Ascending aorta (tissue), 2 donors: ENCODE data around the gene HOXD3. TPM values are rescaled to one million over a fixed set of nuclear protein-coding genes. Genes with fewer than 3 reads are reported as not detected.

Experiments used
- DNase-seq, 2 donors: peaks; one replicate each; pipeline ENCODE4 v3.0.0-alpha.2; 2019; ENCODE audit warnings: low spot score in 2 of 2
- H3K27ac ChIP-seq, 2 donors: fragments of 200-600 bp; sonication (generic); one replicate each; pipeline ENCODE4 v1.5.1; 2016 to 2017; ENCODE audit warnings: mild to moderate bottlenecking in 1 of 2
- H3K27me3 ChIP-seq: fragments of 200-600 bp; sonication (generic); one replicate; pipeline ENCODE4 v1.5.1; 2017
- H3K36me3 ChIP-seq, 2 donors: fragments of 200-600 bp; sonication (generic); one replicate each; pipeline ENCODE4 v1.5.1; 2016
- H3K4me1 ChIP-seq, 2 donors: fragments of 200-600 bp; sonication (generic); one replicate each; pipeline ENCODE4 v1.5.1; 2016 to 2017; ENCODE audit warnings: mild to moderate bottlenecking in 1 of 2
- H3K4me3 ChIP-seq, 2 donors: fragments of 200-600 bp; sonication (generic); one replicate each; pipeline ENCODE4 v1.5.1; 2016 to 2017; ENCODE audit warnings: mild to moderate bottlenecking in 1 of 2
- H3K9me3 ChIP-seq, 2 donors: fragments of 200-600 bp; sonication (generic); one replicate each; pipeline ENCODE4 v1.5.1; 2016
- intact Hi-C: fragments of 100-400 bp; cut with DNase I; formaldehyde crosslinking; loops from one replicate; pipeline ENCODE4 v1.15.1; 2023
- total RNA-seq: library from RNA; depleted of rRNA; stranded (reverse); fragments of >200 nt; gene quantifications from one replicate; pipeline ENCODE4 v1.1.0, GENCODE V29; 2016
- TF ChIP-seq, protein P1 (sequence below), 3 experiments: fragments of 200-600 bp in 2 of 3; fragments of 450-650 bp in 1 of 3; sonication (generic) in 2 of 3; IDR thresholded peaks; one replicate each; pipeline ENCODE4 v1.5.1; 2016 to 2019; ENCODE audit warnings: antibody characterized with exemption in 3 of 3, mild to moderate bottlenecking in 1 of 3, moderate library complexity in 1 of 3

The HOXD3 gene
- total RNA-seq, 1 donor from 2014 or later, result 8.6 TPM

DNA sequence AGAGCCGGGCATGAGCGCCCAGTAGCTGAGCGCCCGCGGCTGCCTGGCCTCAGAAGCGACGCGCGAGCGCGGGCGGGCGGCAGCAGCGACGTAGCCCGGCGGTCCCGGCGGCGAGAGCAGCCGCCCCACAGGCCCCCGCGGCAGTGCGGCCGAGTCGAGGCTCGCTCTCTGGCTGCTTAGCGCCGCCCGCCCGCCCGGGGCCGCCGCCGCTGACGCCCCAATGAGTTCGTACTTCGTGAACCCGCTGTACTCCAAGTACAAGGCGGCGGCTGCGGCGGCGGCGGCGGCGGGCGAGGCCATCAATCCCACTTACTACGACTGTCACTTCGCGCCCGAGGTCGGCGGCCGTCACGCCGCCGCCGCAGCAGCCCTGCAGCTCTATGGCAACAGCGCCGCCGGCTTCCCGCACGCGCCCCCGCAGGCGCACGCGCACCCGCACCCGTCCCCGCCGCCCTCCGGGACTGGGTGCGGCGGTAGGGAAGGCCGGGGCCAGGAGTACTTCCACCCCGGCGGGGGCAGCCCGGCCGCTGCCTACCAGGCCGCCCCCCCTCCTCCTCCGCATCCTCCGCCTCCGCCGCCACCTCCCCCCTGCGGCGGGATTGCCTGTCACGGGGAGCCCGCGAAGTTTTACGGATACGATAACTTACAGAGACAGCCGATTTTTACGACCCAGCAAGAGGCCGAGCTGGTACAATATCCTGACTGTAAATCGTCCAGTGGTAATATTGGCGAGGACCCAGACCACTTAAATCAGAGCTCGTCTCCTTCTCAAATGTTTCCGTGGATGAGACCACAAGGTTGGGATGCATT lies 26.8 kb upstream of the HOXD3 start:
- Histone ChIP-seq H3K9me3 (no peaks in the 10 kb centered on the region), H3K4me3 (peak overlapping the region; percentile 61 to 88), H3K27me3 (no peaks in the 10 kb centered on the region), H3K4me1 (peaks cover 0 to 8% of the 10 kb centered on the region in 2 donors), H3K27ac (peak overlapping the region; percentile 89 to 96), H3K36me3 (no peaks in the 10 kb centered on the region)
- no peak for DNase-seq
- intact Hi-C loops, result no loop called here
- TF ChIP-seq, protein P1, sequence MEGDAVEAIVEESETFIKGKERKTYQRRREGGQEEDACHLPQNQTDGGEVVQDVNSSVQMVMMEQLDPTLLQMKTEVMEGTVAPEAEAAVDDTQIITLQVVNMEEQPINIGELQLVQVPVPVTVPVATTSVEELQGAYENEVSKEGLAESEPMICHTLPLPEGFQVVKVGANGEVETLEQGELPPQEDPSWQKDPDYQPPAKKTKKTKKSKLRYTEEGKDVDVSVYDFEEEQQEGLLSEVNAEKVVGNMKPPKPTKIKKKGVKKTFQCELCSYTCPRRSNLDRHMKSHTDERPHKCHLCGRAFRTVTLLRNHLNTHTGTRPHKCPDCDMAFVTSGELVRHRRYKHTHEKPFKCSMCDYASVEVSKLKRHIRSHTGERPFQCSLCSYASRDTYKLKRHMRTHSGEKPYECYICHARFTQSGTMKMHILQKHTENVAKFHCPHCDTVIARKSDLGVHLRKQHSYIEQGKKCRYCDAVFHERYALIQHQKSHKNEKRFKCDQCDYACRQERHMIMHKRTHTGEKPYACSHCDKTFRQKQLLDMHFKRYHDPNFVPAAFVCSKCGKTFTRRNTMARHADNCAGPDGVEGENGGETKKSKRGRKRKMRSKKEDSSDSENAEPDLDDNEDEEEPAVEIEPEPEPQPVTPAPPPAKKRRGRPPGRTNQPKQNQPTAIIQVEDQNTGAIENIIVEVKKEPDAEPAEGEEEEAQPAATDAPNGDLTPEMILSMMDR (IDR thresholded peaks at IDR 0.05), result no peak

DNA sequence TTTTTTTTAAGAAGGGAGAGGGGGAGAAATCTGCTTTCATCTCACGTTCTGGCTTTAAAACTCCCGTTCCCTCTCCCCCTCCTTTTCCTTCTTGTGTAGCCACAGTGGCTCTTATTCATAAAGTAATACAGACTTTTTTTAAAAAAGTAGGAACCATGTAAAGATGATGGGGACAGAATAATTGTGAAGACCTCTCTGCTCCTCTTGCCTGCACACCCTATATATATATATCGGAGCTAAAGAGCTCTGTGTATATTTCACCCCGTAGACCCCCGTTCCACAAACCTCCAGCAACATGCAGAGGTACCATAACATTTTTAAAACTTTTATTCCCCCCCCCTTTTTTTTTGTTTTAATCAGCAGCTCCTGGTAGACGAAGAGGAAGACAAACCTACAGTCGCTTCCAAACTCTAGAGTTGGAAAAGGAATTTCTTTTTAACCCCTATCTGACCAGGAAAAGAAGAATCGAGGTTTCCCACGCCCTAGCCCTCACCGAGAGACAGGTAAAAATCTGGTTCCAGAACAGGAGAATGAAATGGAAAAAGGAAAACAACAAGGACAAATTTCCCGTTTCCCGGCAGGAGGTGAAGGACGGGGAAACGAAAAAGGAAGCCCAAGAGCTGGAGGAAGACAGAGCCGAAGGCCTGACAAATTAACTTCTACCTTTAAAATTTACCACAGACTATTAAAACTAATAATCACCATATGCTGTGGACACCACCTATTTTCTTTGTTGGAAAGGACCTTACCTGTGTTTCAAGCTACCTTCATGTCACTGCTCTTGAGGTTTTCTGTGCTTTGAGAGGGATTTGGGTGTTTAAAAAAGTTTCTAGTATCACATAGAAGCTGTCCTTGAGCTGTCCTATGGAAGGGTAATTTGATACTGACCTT lies 25.9 kb upstream of the HOXD3 start:
- Histone ChIP-seq H3K27me3 (no peaks in the 10 kb centered on the region), H3K4me1 (peaks cover 0 to 12% of the 10 kb centered on the region in 2 donors)

DNA sequence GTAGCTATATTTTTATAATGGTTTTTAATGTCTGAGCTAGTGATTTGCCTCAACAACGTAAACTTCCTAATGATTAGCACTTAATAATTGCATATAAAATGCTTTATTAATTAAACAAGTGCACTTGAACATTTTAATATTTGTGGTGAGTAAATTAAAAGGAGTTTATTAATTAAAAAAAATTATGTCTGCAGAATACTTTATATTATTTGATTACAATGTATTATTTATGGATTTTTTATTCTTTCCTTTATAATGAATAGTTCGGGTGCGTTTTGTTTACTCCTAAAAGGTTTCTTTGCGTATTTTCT lies 25.3 kb upstream of the HOXD3 start:
- intact Hi-C loops, result no loop called here
- H3K36me3 ChIP-seq, result no peaks in the 10 kb centered on the region
- DNase-seq, result no peak
- no peaks in the 10 kb centered on the region for H3K9me3 ChIP-seq
- H3K4me3 ChIP-seq, result peak overlapping the region; percentile 22 to 26
- H3K4me1 ChIP-seq, result peaks cover 0 to 12% of the 10 kb centered on the region in 2 donors
- no peak overlapping the region for H3K27ac ChIP-seq
- no peaks in the 10 kb centered on the region for H3K27me3 ChIP-seq
- TF ChIP-seq, protein P1 (IDR thresholded peaks at IDR 0.05), result no peak

More for the DNA sequence above, 25.9 kb upstream of the HOXD3 start:
- TF ChIP-seq, protein P1 (IDR thresholded peaks at IDR 0.05), result no peak
- no peaks in the 10 kb centered on the region for H3K36me3 ChIP-seq
- intact Hi-C loops, result no loop called here
- DNase-seq, result no peak
- H3K9me3 ChIP-seq, result no peaks in the 10 kb centered on the region
- peak overlapping the region; percentile 89 to 96 for H3K27ac ChIP-seq
- peak overlapping the region; percentile 61 to 88 for H3K4me3 ChIP-seq

DNA sequence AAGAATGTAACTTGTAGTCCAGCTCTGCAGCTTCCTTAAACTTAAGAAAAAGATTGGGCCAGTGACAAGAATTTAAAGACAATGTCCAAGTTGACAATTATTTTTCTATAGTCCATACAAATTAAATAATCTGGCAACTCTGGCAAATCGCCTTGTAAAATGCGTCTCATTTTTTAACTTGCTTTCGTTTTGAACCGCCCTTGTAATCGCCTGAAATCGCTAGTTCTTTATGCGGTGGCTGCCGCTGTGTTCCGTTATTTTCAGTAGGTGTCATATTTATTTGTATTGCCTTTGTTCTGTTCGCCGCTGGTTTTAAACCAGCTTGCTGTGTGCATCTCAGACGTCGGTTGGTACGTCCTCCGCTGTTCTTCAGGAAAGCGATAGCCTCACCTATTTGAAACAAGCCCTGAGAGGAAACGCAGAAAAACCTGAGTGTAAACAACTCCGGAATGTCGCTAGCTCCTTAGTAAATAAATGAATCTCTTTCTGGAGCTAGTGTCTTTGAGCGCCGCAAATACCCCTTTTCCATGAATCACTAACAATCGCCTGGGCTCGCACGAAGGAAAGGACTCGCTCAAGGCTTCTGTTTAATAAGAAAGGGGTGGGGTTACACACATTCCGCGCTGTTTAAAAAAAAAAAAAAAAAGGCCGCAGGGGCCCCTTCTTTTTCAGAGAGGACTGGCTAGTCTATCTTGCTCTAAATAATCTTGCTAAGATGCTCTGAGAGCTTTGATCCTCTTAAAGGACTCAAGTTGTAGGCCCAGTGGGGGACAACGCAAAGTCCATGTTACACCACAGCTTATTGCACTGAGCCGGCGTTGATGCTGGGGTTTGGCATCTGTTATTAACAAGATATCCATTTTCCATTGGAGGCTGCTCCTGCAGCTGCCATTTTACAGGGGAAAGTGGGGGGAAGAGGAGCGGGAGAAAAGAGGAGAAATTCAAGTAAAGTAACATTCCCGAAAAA lies 24.6 kb upstream of the HOXD3 start:
- Histone ChIP-seq H3K27me3 (no peaks in the 10 kb centered on the region), H3K36me3 (no peaks in the 10 kb centered on the region), H3K4me1 (peaks cover 0 to 16% of the 10 kb centered on the region in 2 donors), H3K27ac (no peak overlapping the region), H3K9me3 (no peaks in the 10 kb centered on the region), H3K4me3 (peak overlapping the region; percentile 22 to 26)
- TF ChIP-seq, protein P1 (IDR thresholded peaks at IDR 0.05), result no peak
- intact Hi-C loops, result no loop called here
- no peak for DNase-seq

DNA sequence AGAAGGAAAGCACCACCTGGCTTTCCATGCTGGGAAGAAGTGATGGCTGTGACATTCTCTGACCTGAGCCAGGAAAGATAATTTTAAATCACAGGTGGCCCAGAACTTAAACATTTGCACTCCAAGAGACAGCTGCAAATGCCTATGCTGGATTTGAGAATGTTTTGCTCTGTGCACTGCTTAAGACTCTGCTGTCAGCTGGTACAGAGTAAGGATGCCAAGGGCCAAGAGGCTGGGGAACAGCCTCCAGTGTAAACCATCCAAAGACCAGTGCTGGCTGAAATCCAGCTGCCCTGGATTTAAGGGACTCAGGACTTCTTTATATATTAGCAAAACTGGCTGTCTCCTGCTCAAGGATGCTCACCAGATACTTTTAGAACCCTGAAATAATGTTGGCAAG lies 23.7 kb upstream of the HOXD3 start:
- no peaks in the 10 kb centered on the region for H3K36me3 ChIP-seq
- no peak for DNase-seq
- intact Hi-C loops, result no loop called here
- H3K27ac ChIP-seq, result peak overlapping the region in 1 of 2 donors; percentile 14
- TF ChIP-seq, protein P1 (IDR thresholded peaks at IDR 0.05), result no peak
- no peaks in the 10 kb centered on the region for H3K27me3 ChIP-seq
- H3K4me1 ChIP-seq, result peaks cover 0 to 16% of the 10 kb centered on the region in 2 donors
- H3K9me3 ChIP-seq, result no peaks in the 10 kb centered on the region
- no peak overlapping the region for H3K4me3 ChIP-seq
